MM.1S (cell line): ENCODE data around the gene BBIP1.

ENCODE experiments used
- DNase-seq: peaks from one replicate; pipeline ENCODE4 v3.0.0-alpha.2; 2015
- H2AFZ ChIP-seq: fragments of 300-600 bp; sonication (generic); 2 replicates; pipeline ENCODE4 v1.6.0; 2016; ENCODE audit warnings: antibody characterized with exemption, low read length
- H3F3A ChIP-seq: fragments of 300-600 bp; sonication (generic); 2 replicates; pipeline ENCODE4 v1.6.1; 2016; ENCODE audit warnings: mild to moderate bottlenecking, antibody characterized with exemption, low read length, moderate library complexity, mixed read lengths; ENCODE audit not compliant: insufficient read depth
- H3K27ac ChIP-seq: fragments of 300-600 bp; sonication (generic); 2 replicates; pipeline ENCODE4 v1.5.1; 2016; ENCODE audit warnings: mild to moderate bottlenecking, low read length
- H3K27me3 ChIP-seq: fragments of 300-600 bp; sonication (generic); replicated peaks from 2 replicates; pipeline ENCODE4 v1.6.0; 2016; ENCODE audit warnings: low read length; ENCODE audit not compliant: insufficient read depth
- H3K36me3 ChIP-seq: fragments of 300-600 bp; sonication (generic); replicated peaks from 2 replicates; pipeline ENCODE4 v1.6.1; 2016; ENCODE audit warnings: mild to moderate bottlenecking, low read length, mixed read lengths; ENCODE audit not compliant: insufficient read depth
- H3K4me1 ChIP-seq: fragments of 300-600 bp; sonication (generic); 2 replicates; pipeline ENCODE4 v1.6.1; 2016; ENCODE audit warnings: low read length, mixed read lengths
- H3K4me2 ChIP-seq: fragments of 300-600 bp; sonication (generic); 2 replicates; pipeline ENCODE4 v1.6.0; 2016; ENCODE audit warnings: low read depth, low read length
- H3K4me3 ChIP-seq: fragments of 300-600 bp; sonication (generic); 2 replicates; pipeline ENCODE4 v1.5.1; 2016; ENCODE audit warnings: low read length, mixed read lengths
- H3K79me2 ChIP-seq: fragments of 300-600 bp; sonication (generic); 2 replicates; pipeline ENCODE4 v1.6.1; 2016; ENCODE audit warnings: mixed run types, low read length, mixed read lengths
- H3K9ac ChIP-seq: fragments of 300-600 bp; sonication (generic); 2 replicates; pipeline ENCODE4 v1.6.1; 2016; ENCODE audit warnings: low read length, mixed read lengths
- H3K9me2 ChIP-seq: fragments of 300-600 bp; sonication (generic); replicated peaks from 2 replicates; pipeline ENCODE4 v1.6.1; 2016; ENCODE audit warnings: mild to moderate bottlenecking, low read length, mixed read lengths; ENCODE audit not compliant: insufficient read depth
- H3K9me3 ChIP-seq: fragments of 300-600 bp; sonication (generic); replicated peaks from 2 replicates; pipeline ENCODE4 v1.6.1; 2016; ENCODE audit warnings: mild to moderate bottlenecking, low read length, mixed read lengths; ENCODE audit not compliant: insufficient read depth
- H4K20me1 ChIP-seq: fragments of 300-600 bp; sonication (generic); 2 replicates; pipeline ENCODE4 v1.6.1; 2016; ENCODE audit warnings: mild to moderate bottlenecking, low read length, moderate library complexity, mixed read lengths; ENCODE audit not compliant: insufficient read depth
- CTCF ChIP-seq: fragments of 300-600 bp; sonication (generic); IDR thresholded peaks from 2 replicates; pipeline ENCODE4 v1.5.1; 2016; ENCODE audit warnings: antibody characterized with exemption, low read length, mixed read lengths
- EZH2 ChIP-seq: fragments of 300-600 bp; sonication (generic); optimal IDR thresholded peaks from 2 replicates; pipeline ENCODE3; 2017; ENCODE audit warnings: low read depth, mild to moderate bottlenecking, antibody characterized with exemption, low read length, mixed read lengths
- EZH2phosphoT487 ChIP-seq: fragments of 300-600 bp; sonication (generic); IDR thresholded peaks from 2 replicates; pipeline ENCODE4 v1.6.1; 2018; ENCODE audit warnings: antibody characterized with exemption, low read length

BBIP1 gene

GRCh38 chr10:110885932-110886674 lies 32.9 kb downstream of the BBIP1 start:
- Histone ChIP-seq H3K27ac (no peak overlapping the region), H3K9ac (no peak overlapping the region), H4K20me1 (no peaks in the 10 kb centered on the region), H3F3A (peaks cover 4% of the 10 kb centered on the region), H3K27me3 (no peaks in the 10 kb centered on the region), H3K9me3 (no peaks in the 10 kb centered on the region), H3K79me2 (no peaks in the 10 kb centered on the region), H3K4me2 (no peak overlapping the region), H3K36me3 (peaks cover 6% of the 10 kb centered on the region; the same call in 1 of the 2 replicates), H3K4me1 (peaks cover 10% of the 10 kb centered on the region), H3K9me2 (no peaks in the 10 kb centered on the region), H3K4me3 (no peak overlapping the region), H2AFZ (no peak overlapping the region)
- no peak for DNase-seq
- TF ChIP-seq EZH2 (no peak), CTCF (no peak), EZH2phosphoT487 (no peak)

- no peak overlapping the region for H3K9ac ChIP-seq
- peaks cover 10% of the 10 kb centered on the region for H3K4me1 ChIP-seq
- no peaks in the 10 kb centered on the region for H4K20me1 ChIP-seq
- no peak overlapping the region for H3K27ac ChIP-seq
- peak; percentile 61 for DNase-seq
- H3K9me2 ChIP-seq: no peaks in the 10 kb centered on the region
- 0 out of 2 replicates have a peak overlapping the region, but pooled peaks have one; percentile 10 for H3K4me3 ChIP-seq
- peaks cover 4% of the 10 kb centered on the region for H3F3A ChIP-seq
- peaks cover 6% of the 10 kb centered on the region; the same call in 1 of the 2 replicates for H3K36me3 ChIP-seq
- peak overlapping the region; percentile 68 for H3K4me2 ChIP-seq
- H3K9me3 ChIP-seq: no peaks in the 10 kb centered on the region
- no peaks in the 10 kb centered on the region for H3K27me3 ChIP-seq
- no peaks in the 10 kb centered on the region for H3K79me2 ChIP-seq
- H2AFZ ChIP-seq: no peak overlapping the region
- TF ChIP-seq EZH2 (no peak), EZH2phosphoT487 (no peak), CTCF (no peak)
Measured at GRCh38 chr10:110883924-110884323, 35.1 kb downstream of the BBIP1 start.

- no peak overlapping the region for H3K9ac ChIP-seq
- DNase-seq: no peak
- H3K27me3 ChIP-seq: no peaks in the 10 kb centered on the region
- H4K20me1 ChIP-seq: no peaks in the 10 kb centered on the region
- H3K79me2 ChIP-seq: no peaks in the 10 kb centered on the region
- no peaks in the 10 kb centered on the region for H3K9me2 ChIP-seq
- H3K4me2 ChIP-seq: no peak overlapping the region
- H3K4me1 ChIP-seq: peaks cover 10% of the 10 kb centered on the region
- no peaks in the 10 kb centered on the region for H3K9me3 ChIP-seq
- H3F3A ChIP-seq: peaks cover 4% of the 10 kb centered on the region
- TF ChIP-seq EZH2phosphoT487 (no peak), EZH2 (no peak), CTCF (no peak)
- H2AFZ ChIP-seq: no peak overlapping the region
- peaks cover 6% of the 10 kb centered on the region; the same call in 1 of the 2 replicates for H3K36me3 ChIP-seq
- no peak overlapping the region for H3K4me3 ChIP-seq
- no peak overlapping the region for H3K27ac ChIP-seq
Measured at GRCh38 chr10:110881905-110882304, 37.1 kb downstream of the BBIP1 start.
